Brain microvascular endothelial cell (primary cell): Measurements from ENCODE around the gene TNFRSF4.

Source experiments
- DNase-seq: peaks from one replicate; pipeline ENCODE4 v3.0.0-alpha.2; 2020
- H3K27ac ChIP-seq: fragments of 250-450 bp; sonication (Bioruptor Pico); 2 replicates; pipeline ENCODE4 v1.5.1; 2020; ENCODE audit warnings: mild to moderate bottlenecking, moderate library complexity
- H3K27me3 ChIP-seq: fragments of 250-450 bp; sonication (Bioruptor Pico); replicated peaks from 2 replicates; pipeline ENCODE4 v1.5.1; 2020; ENCODE audit warnings: mild to moderate bottlenecking
- H3K36me3 ChIP-seq: fragments of 250-450 bp; sonication (Bioruptor Pico); replicated peaks from 2 replicates; pipeline ENCODE4 v1.5.1; 2020; ENCODE audit warnings: mild to moderate bottlenecking
- H3K4me3 ChIP-seq: 2 replicates; pipeline ENCODE4 v1.5.1; 2011; ENCODE audit warnings: low read depth, mild to moderate bottlenecking, control low read depth, low read length, moderate library complexity
- CTCF ChIP-seq: IDR thresholded peaks from 2 replicates; pipeline ENCODE4 v1.5.1; 2011; ENCODE audit warnings: low read depth, mild to moderate bottlenecking, moderate library complexity, low read length, control low read depth, inconsistent platforms; ENCODE audit errors: missing control alignments
- in situ Hi-C: cut with HindIII; loops from 2 replicates; pipeline ENCODE4 v1.10.0; 2017; ENCODE audit warnings: low sequenced_read_pairs, low pct_ligation_motif_present

Gene TNFRSF4

GRCh38 chr1:1194723-1195122 is 19.2 kb downstream of the TNFRSF4 start:
- H3K36me3 ChIP-seq = no peaks in the 10 kb centered on the region
- no peak overlapping the region for H3K4me3 ChIP-seq
- no peak for TF ChIP-seq CTCF
- in situ Hi-C loops = no loop called here
- no peak for DNase-seq
- H3K27ac ChIP-seq = no peak overlapping the region
- H3K27me3 ChIP-seq = no peaks in the 10 kb centered on the region

- no peak for TF ChIP-seq CTCF
- Histone ChIP-seq H3K4me3 (no peak overlapping the region), H3K27me3 (no peaks in the 10 kb centered on the region), H3K36me3 (no peaks in the 10 kb centered on the region), H3K27ac (no peak overlapping the region)
- in situ Hi-C loops = no loop called here
- no peak for DNase-seq
Measured at GRCh38 chr1:1191734-1192133, 22.2 kb downstream of the TNFRSF4 start.

GRCh38 chr1:1189111-1189510 is 24.8 kb downstream of the TNFRSF4 start:
- Histone ChIP-seq H3K27ac (no peak overlapping the region), H3K27me3 (no peaks in the 10 kb centered on the region), H3K36me3 (no peaks in the 10 kb centered on the region), H3K4me3 (no peak overlapping the region)
- no peak for DNase-seq
- TF ChIP-seq CTCF = no peak
- in situ Hi-C loops = no loop called here

GRCh38 chr1:1187938-1188337 is 26.0 kb downstream of the TNFRSF4 start:
- in situ Hi-C loops = no loop called here
- TF ChIP-seq CTCF = no peak
- no peak for DNase-seq

GRCh38 chr1:1185101-1185765 is 28.7 kb downstream of the TNFRSF4 start:
- no peak for TF ChIP-seq CTCF
- in situ Hi-C loops = no loop called here
- Histone ChIP-seq H3K4me3 (no peak overlapping the region), H3K27ac (no peak overlapping the region), H3K36me3 (no peaks in the 10 kb centered on the region), H3K27me3 (no peaks in the 10 kb centered on the region)
- no peak for DNase-seq

More at GRCh38 chr1:1187938-1188337, 26.0 kb downstream of the TNFRSF4 start:
- H3K36me3 ChIP-seq = no peaks in the 10 kb centered on the region
- H3K4me3 ChIP-seq = no peak overlapping the region
- no peak overlapping the region for H3K27ac ChIP-seq
- H3K27me3 ChIP-seq = no peaks in the 10 kb centered on the region
